H1 (cell line): ENCODE measurements around the gene USF1. TPM values are rescaled to one million over a fixed set of nuclear protein-coding genes. Genes with fewer than 3 reads are reported as not detected.

ENCODE experiments used
- ASH2L ChIP-seq: fragments of 200-600, 300-600 bp; sonication (generic); IDR thresholded peaks from one replicate; pipeline ENCODE4 v1.7.1; 2017; ENCODE audit warnings: low read length
- CBX5 ChIP-seq: fragments of 300-800, 300-1000 bp; sonication (generic); IDR thresholded peaks from 2 replicates; pipeline ENCODE4 v1.7.1; 2016; ENCODE audit warnings: antibody characterized with exemption, low read length, low read depth
- CHD7 ChIP-seq: fragments of 300-600 bp; sonication (generic); IDR thresholded peaks from 2 replicates; pipeline ENCODE4 v1.7.1; 2012; ENCODE audit warnings: low read length, moderate library complexity, mild to moderate bottlenecking, inconsistent platforms; ENCODE audit not compliant: insufficient replicate concordance
- KDM4A ChIP-seq: IDR thresholded peaks from one replicate; pipeline ENCODE4 v1.7.1; 2012; ENCODE audit warnings: low read depth, mild to moderate bottlenecking, moderate library complexity, low read length, inconsistent platforms; ENCODE audit not compliant: severe bottlenecking
- PHF8 ChIP-seq: fragments of 200-600 bp; sonication (generic); conservative IDR thresholded peaks from 2 replicates; pipeline ENCODE4 v1.7.1; 2012; ENCODE audit warnings: low read depth, mild to moderate bottlenecking, inconsistent platforms, low read length, moderate library complexity
- RFX5 ChIP-seq: IDR thresholded peaks from 2 replicates; pipeline ENCODE4 v1.6.1; 2011; ENCODE audit warnings: low read depth, low read length, improper control_type of control experiment, borderline replicate concordance
- SIN3A ChIP-seq, 2 experiments: IDR thresholded peaks in 1 of 2; conservative IDR thresholded peaks in 1 of 2; 2 replicates each; pipeline ENCODE4 v1.6.1; 2011 to 2012; ENCODE audit warnings: low read length in 2 of 2, improper control_type of control experiment in 1 of 2, low read depth in 1 of 2, mild to moderate bottlenecking in 1 of 2
- SP4 ChIP-seq: IDR thresholded peaks from 2 replicates; pipeline ENCODE4 v1.6.1; 2012; ENCODE audit warnings: low read length, inconsistent platforms
- TEAD4 ChIP-seq: IDR thresholded peaks from 2 replicates; pipeline ENCODE4 v1.6.1; 2012; ENCODE audit warnings: low read depth, low read length, inconsistent platforms, mixed read lengths
- YY1 ChIP-seq: IDR thresholded peaks from 2 replicates; pipeline ENCODE4 v1.6.1; 2011; ENCODE audit warnings: low read depth, mild to moderate bottlenecking, low read length
- polyA plus RNA-seq, 7 experiments: library from polyadenylated mRNA; depleted of rRNA in 3 of 7; stranded (reverse) in 5 of 7; unstranded in 2 of 7; fragments of >200 nt in 5 of 7; fragments of 200-250 nt in 2 of 7; gene quantifications; 1 replicate in 5 of 7; 2 replicates in 1 of 7; 4 replicates in 1 of 7; pipeline versions ENCODE4 v1.2.1 to v1.2.3, GENCODE V29; 2011 to 2013; ENCODE audit warnings: missing spikeins in 2 of 7, mixed read lengths in 2 of 7
- total RNA-seq: library from RNA; stranded (reverse); fragmentation: NEBNext Ultra II Directional; extraction: Animal tissue kit (Norgen Biotek cat#: 25700); gene quantifications from 2 replicates; pipeline ENCODE4 v1.2.1, GENCODE V29; 2021

The USF1 gene
- total and polyA plus RNA-seq, 2 of the 8 experiments (the other 6 are each of a cell fraction or from before 2014, with no cell fraction given) = 45.7 to 68.9 TPM

- TF ChIP-seq KDM4A (peak; percentile 99), CHD7 (no peak), PHF8 (peak; percentile 83; the same call in 1 of the 2 replicates), RFX5 (no peak), TEAD4 (no peak), CBX5 (no peak), YY1 (peak; percentile 98), SP4 (no peak; the same call in none of the 2 replicates), ASH2L (no peak), SIN3A (conservative IDR thresholded peaks at IDR 0.05 in 1 of 2, IDR thresholded peaks at IDR 0.05 in 1 of 2; ENCODE audit: low read depth in 1 of 2, low read length in 2 of 2) (peak in 1 of 2 experiments; percentile 73; a peak in 2 of 4 replicates)
Observed at GRCh38 chr1:161045736-161046604, at the start of gene USF1 (continued).
